Esophagus muscularis mucosa (tissue), 4 donors: ENCODE data around the gene OR5AN1.

Source experiments
- EP300 ChIP-seq: sonication (generic); formaldehyde crosslinking; IDR thresholded peaks from one replicate; pipeline ENCODE4 v1.6.1; 2017; ENCODE audit warnings: antibody characterized with exemption
- POLR2A ChIP-seq: fragments of 450-650 bp; IDR thresholded peaks from one replicate; pipeline ENCODE4 v1.6.1; 2017; ENCODE audit warnings: antibody characterized with exemption, moderate library complexity, mild to moderate bottlenecking, low read depth
- POLR2AphosphoS5 ChIP-seq, 2 donors: sonication (generic); formaldehyde crosslinking; IDR thresholded peaks; one replicate each; pipeline ENCODE4 v1.6.1; 2017; ENCODE audit warnings: antibody characterized with exemption in 2 of 2
- TF ChIP-seq, protein P1 (sequence below), 3 experiments: fragments of 200-600 bp in 2 of 3; fragments of 450-650 bp in 1 of 3; sonication (generic) in 2 of 3; IDR thresholded peaks; one replicate each; pipeline ENCODE4 v1.5.1; 2017 to 2019; ENCODE audit warnings: antibody characterized with exemption in 3 of 3, mild to moderate bottlenecking in 2 of 3, moderate library complexity in 1 of 3

DNA sequence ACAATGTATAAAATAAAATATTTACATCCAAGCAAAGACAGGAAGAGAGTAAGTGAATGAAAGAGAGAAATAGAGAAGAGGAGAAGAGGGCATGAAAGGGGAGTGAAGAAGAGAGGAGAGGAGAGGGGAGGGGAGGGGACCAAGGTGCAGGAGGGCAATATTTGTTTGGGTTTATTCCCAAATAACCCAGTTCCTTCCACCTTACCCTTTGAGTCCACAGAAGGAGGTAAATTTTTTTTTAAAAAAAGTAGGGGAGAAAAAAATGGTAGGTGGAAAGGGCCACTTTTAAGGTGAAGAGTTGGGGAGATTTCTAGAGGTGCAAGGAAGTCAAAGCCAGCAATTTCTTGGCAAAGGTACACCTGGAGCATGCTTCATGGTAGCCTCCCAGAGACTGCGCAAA is 2.1 kb upstream of the OR5AN1 start:
- TF ChIP-seq, protein P1, sequence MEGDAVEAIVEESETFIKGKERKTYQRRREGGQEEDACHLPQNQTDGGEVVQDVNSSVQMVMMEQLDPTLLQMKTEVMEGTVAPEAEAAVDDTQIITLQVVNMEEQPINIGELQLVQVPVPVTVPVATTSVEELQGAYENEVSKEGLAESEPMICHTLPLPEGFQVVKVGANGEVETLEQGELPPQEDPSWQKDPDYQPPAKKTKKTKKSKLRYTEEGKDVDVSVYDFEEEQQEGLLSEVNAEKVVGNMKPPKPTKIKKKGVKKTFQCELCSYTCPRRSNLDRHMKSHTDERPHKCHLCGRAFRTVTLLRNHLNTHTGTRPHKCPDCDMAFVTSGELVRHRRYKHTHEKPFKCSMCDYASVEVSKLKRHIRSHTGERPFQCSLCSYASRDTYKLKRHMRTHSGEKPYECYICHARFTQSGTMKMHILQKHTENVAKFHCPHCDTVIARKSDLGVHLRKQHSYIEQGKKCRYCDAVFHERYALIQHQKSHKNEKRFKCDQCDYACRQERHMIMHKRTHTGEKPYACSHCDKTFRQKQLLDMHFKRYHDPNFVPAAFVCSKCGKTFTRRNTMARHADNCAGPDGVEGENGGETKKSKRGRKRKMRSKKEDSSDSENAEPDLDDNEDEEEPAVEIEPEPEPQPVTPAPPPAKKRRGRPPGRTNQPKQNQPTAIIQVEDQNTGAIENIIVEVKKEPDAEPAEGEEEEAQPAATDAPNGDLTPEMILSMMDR (IDR thresholded peaks at IDR 0.05): no peak
- no peak for TF ChIP-seq EP300
- TF ChIP-seq POLR2A: no peak
- no peak for TF ChIP-seq POLR2AphosphoS5 (IDR thresholded peaks at IDR 0.05)
